Stimulated activated CD4-positive, alpha-beta T cell treated with anti-CD3 and anti-CD28 coated beads, TNF-alpha, amount 100 ng/mL, for 1 hour (primary cell): Measurements from ENCODE around the gene TOP3A.

Experiments
- DNase-seq, 3 donors: peaks; one replicate each; pipeline ENCODE4 v3.0.0-alpha.2; 2020; ENCODE audit warnings: low read depth in 3 of 3, low spot score in 1 of 3

Gene TOP3A

GRCh38 chr17:18278867-18279266 is 35.9 kb downstream of the TOP3A start:
- DNase-seq: no peak

- DNase-seq: no peak
These were observed 37.7 kb downstream of the TOP3A start for GRCh38 chr17:18277076-18277475.

- DNase-seq: no peak
These were observed 44.5 kb downstream of the TOP3A start for GRCh38 chr17:18270046-18270931.

- DNase-seq: no peak
These were observed 46.7 kb downstream of the TOP3A start for GRCh38 chr17:18267927-18268711.

- no peak for DNase-seq
These were observed 47.4 kb downstream of the TOP3A start for GRCh38 chr17:18267366-18267765.

- DNase-seq: no peak
These were observed 50.7 kb downstream of the TOP3A start for GRCh38 chr17:18263885-18264682.

- DNase-seq: no peak
These were observed 52.2 kb downstream of the TOP3A start for GRCh38 chr17:18262641-18263040.

GRCh38 chr17:18262111-18262510 is 52.7 kb downstream of the TOP3A start:
- no peak for DNase-seq

- DNase-seq: no peak
These were observed 53.1 kb downstream of the TOP3A start for GRCh38 chr17:18261659-18262058.

GRCh38 chr17:18261146-18261515 is 53.7 kb downstream of the TOP3A start:
- DNase-seq: no peak

GRCh38 chr17:18260332-18261145 is 54.3 kb downstream of the TOP3A start, which contains the start of gene MIEF2:
Gene MIEF2, plus strand, starts transcription at chr17:18260662. Its CDS starts 2,059 bp downstream, at chr17:18262721.
- DNase-seq: peak; percentile 76 to 81 (median 76)

- DNase-seq: no peak
These were observed 55.0 kb downstream of the TOP3A start for GRCh38 chr17:18259621-18260331.

- DNase-seq: peak in 1 of 3 donors; percentile 61
These were observed 56.3 kb downstream of the TOP3A start, which contains the start of gene FLII for GRCh38 chr17:18258356-18259038. Gene FLII, minus strand, starts transcription at chr17:18258738. Its CDS starts 48 bp downstream, at chr17:18258690.

GRCh38 chr17:18257982-18258355 is 56.8 kb downstream of the TOP3A start:
- peak in 1 of 3 donors; percentile 22 for DNase-seq

- DNase-seq: no peak
These were observed 57.4 kb downstream of the TOP3A start for GRCh38 chr17:18257268-18257981.

- no peak for DNase-seq
These were observed 58.0 kb downstream of the TOP3A start for GRCh38 chr17:18256776-18257175.

- DNase-seq: no peak
These were observed 58.4 kb downstream of the TOP3A start for GRCh38 chr17:18256351-18256750.

- no peak for DNase-seq
These were observed 59.7 kb downstream of the TOP3A start for GRCh38 chr17:18254888-18255649.
